K562 (cell line): ENCODE measurements around the gene WNT7B. TPM values are rescaled to one million over a fixed set of nuclear protein-coding genes. Genes with fewer than 3 reads are reported as not detected.

Experiments used
- ATAC-seq: fragments of 200-7000 bp; cut with Tn5 transposase; 3 replicates; pipeline ENCODE4 v1.9.1; 2020; ENCODE audit warnings: moderate library complexity
- BruUV-seq: library from RNA; stranded (reverse); fragments of 400-500 nt; replicated peaks from 2 replicates; lab custom pipeline; 2021; lab: Mats Ljungman, UMichigan
- CTCF ChIA-PET: fragments of 300-600 bp; formaldehyde crosslinking; extraction: SDS; loops from one replicate; lab custom pipeline; 2021; ENCODE audit warnings: low intra/inter-chr PET ratio; lab: Yijun Ruan, JAX
- POLR2A ChIA-PET: fragments of 300-600, 350-650 bp; sonication (Branson Sonifier 250); formaldehyde crosslinking; extraction: SDS; loops from one replicate; lab custom pipeline; 2021; ENCODE audit warnings: antibody characterized with exemption, inconsistent platforms; lab: Yijun Ruan, JAX
- DNase-seq, 4 experiments: peaks; one replicate each; pipeline versions ENCODE4 v3.0.0 to v3.0.0-alpha.2; 2011 to 2018; ENCODE audit warnings: low spot score in 3 of 4, mixed read lengths in 3 of 4; ENCODE audit errors: extremely low read depth in 1 of 4
- FAIRE-seq: peaks from 2 replicates; lab custom pipeline; 2011; peaks lifted over from hg19 to GRCh38; lab: Jason Lieb, UNC
- H2AFZ ChIP-seq: 2 replicates; pipeline ENCODE4 v1.6.0; 2011; ENCODE audit warnings: low read depth, low read length, control low read depth, inconsistent platforms
- H3K27ac ChIP-seq: fragments of 200-600 bp; 3 replicates; pipeline ENCODE4 v1.8.0; 2011; ENCODE audit warnings: low read depth, mild to moderate bottlenecking, control low read depth, inconsistent platforms, low read length, moderate library complexity, mixed read lengths; ENCODE audit errors: extremely low read depth
- H3K27me3 ChIP-seq, 2 experiments: fragments of 300-600 bp in 1 of 2; 2 replicates in 1 of 2; 3 replicates in 1 of 2; pipeline versions ENCODE4 v1.6.0 to v1.8.0; 2011; ENCODE audit warnings: inconsistent platforms in 2 of 2, low read length in 2 of 2, mild to moderate bottlenecking in 1 of 2, mixed read lengths in 1 of 2, moderate library complexity in 1 of 2; ENCODE audit not compliant: control insufficient read depth in 2 of 2, insufficient read depth in 2 of 2
- H3K36me3 ChIP-seq: fragments of 300-600 bp; 3 replicates; pipeline ENCODE4 v1.8.0; 2011; ENCODE audit warnings: mild to moderate bottlenecking, low read length, inconsistent platforms; ENCODE audit not compliant: control insufficient read depth, insufficient read depth
- H3K4me1 ChIP-seq, 2 experiments: fragments of 200-600 bp in 1 of 2; replicated peaks in 1 of 2; 2 replicates in 1 of 2; 3 replicates in 1 of 2; pipeline versions ENCODE4 v1.5.1 to v1.8.0; 2011; ENCODE audit warnings: inconsistent platforms in 2 of 2, low read length in 2 of 2, mild to moderate bottlenecking in 1 of 2, mixed read lengths in 1 of 2, moderate library complexity in 1 of 2; ENCODE audit not compliant: control insufficient read depth in 2 of 2, insufficient read depth in 2 of 2
- H3K4me2 ChIP-seq: 2 replicates; pipeline ENCODE4 v1.6.1; 2011; ENCODE audit warnings: low read length, control low read depth, inconsistent platforms, mixed read lengths; ENCODE audit not compliant: insufficient read depth
- H3K4me3 ChIP-seq: fragments of 200-600 bp; sonication (generic), shearing (Covaris generic); 2 replicates; pipeline ENCODE4 v1.5.1; 2016; ENCODE audit warnings: control low read depth, inconsistent platforms
- H3K79me2 ChIP-seq: fragments of 200-600 bp; 3 replicates; pipeline ENCODE4 v1.8.0; 2011; ENCODE audit warnings: low read length, inconsistent platforms; ENCODE audit not compliant: control insufficient read depth, insufficient read depth
- H3K9ac ChIP-seq, 2 experiments: 2 replicates each; pipeline versions ENCODE4 v1.6.0 to v1.6.1; 2011; ENCODE audit warnings: low read depth in 2 of 2, low read length in 2 of 2, control low read depth in 1 of 2, inconsistent platforms in 1 of 2, mild to moderate bottlenecking in 1 of 2, mixed read lengths in 1 of 2; ENCODE audit not compliant: insufficient read depth in 1 of 2
- H3K9me1 ChIP-seq: one replicate; pipeline ENCODE4 v1.6.0; 2011; ENCODE audit warnings: inconsistent platforms, mild to moderate bottlenecking, low read length, moderate library complexity; ENCODE audit not compliant: control insufficient read depth, insufficient read depth
- H3K9me3 ChIP-seq: replicated peaks from 2 replicates; pipeline ENCODE4 v1.5.1; 2011; ENCODE audit warnings: low read depth, low read length, inconsistent platforms; ENCODE audit not compliant: control insufficient read depth, insufficient read depth
- H4K20me1 ChIP-seq: replicated peaks from 2 replicates; pipeline ENCODE4 v1.6.1; 2011; ENCODE audit warnings: low read length, inconsistent platforms, mixed read lengths; ENCODE audit not compliant: control insufficient read depth, insufficient read depth
- BRF1 ChIP-seq: IDR thresholded peaks from 3 replicates; pipeline ENCODE4 v1.6.1; 2011; ENCODE audit warnings: borderline replicate concordance, mild to moderate bottlenecking; ENCODE audit not compliant: insufficient read length; ENCODE audit errors: extremely low read depth
- HMG20A ChIP-seq: fragments of 450-650 bp; formaldehyde crosslinking; conservative IDR thresholded peaks from 2 replicates; pipeline ENCODE4 v1.4.0; 2020; ENCODE audit warnings: mild to moderate bottlenecking, mixed read lengths
- KDM5B ChIP-seq: fragments of 200-600 bp; sonication (generic); IDR thresholded peaks from 2 replicates; pipeline ENCODE4 v1.6.1; 2012; ENCODE audit warnings: low read depth, mild to moderate bottlenecking, moderate library complexity, low read length, control low read depth, inconsistent platforms; ENCODE audit not compliant: insufficient replicate concordance
- NEUROD1 ChIP-seq: fragments of 150-350 bp; IDR thresholded peaks from 2 replicates; pipeline ENCODE4 v1.6.1; 2014; ENCODE audit warnings: borderline replicate concordance, low read length, low read depth; ENCODE audit not compliant: partially characterized antibody
- REST ChIP-seq, 2 experiments: fragments of 450-650 bp; formaldehyde crosslinking in 1 of 2; IDR thresholded peaks; 2 replicates each; pipeline versions ENCODE4 v1.4.0 to v1.6.1; 2014 to 2020; ENCODE audit warnings: mild to moderate bottlenecking in 2 of 2, borderline replicate concordance in 1 of 2, low read depth in 1 of 2
- WGBS: fragments of 100-300 bp; shearing (Covaris generic); methylation state at CpG from one replicate; pipeline ENCODE4 v1.1.6; 2016; ENCODE audit warnings: low coverage, mixed read lengths; ENCODE audit not compliant: insufficient coverage; ENCODE audit errors: missing lambda C conversion rate; 5-methylcytosine and 5-hydroxymethylcytosine counted together
- in situ Hi-C: fragments of 300-500 bp; cut with MboI; formaldehyde crosslinking; loops from 4 replicates; pipeline ENCODE4 v1.15.0; 2018; ENCODE audit warnings: inconsistent platforms, mixed read lengths
- intact Hi-C: fragments of 100-400 bp; cut with micrococcal nuclease; formaldehyde crosslinking; loops from 2 replicates; pipeline ENCODE4 v1.14.2; 2022
- polyA plus RNA-seq, 8 experiments: library from polyadenylated mRNA; depleted of rRNA in 4 of 8; stranded (reverse) in 5 of 8; unstranded in 3 of 8; fragments of >200 nt; fragmentation: Nextera tagmentation in 2 of 8; fragmentation: Illumina TruSeq in 1 of 8; extraction: Ambion mirVana in 2 of 8; extraction: Trizol in 1 of 8; gene quantifications; 2 replicates each; pipeline versions ENCODE4 v1.2.1 to v1.2.3, GENCODE V29; 2011 to 2014; ENCODE audit warnings: inconsistent platforms in 1 of 8, missing spikeins in 1 of 8
- total RNA-seq, 7 experiments: library from RNA; depleted of rRNA in 6 of 7; stranded (reverse); fragments of >200 nt in 6 of 7; fragmentation: Illumina TruSeq in 2 of 7; extraction: Trizol in 2 of 7; gene quantifications; 2 replicates each; pipeline versions ENCODE4 v1.2.1 to v1.2.3, GENCODE V29; 2011 to 2021; ENCODE audit warnings: low replicate concordance in 1 of 7

The WNT7B gene
- total and polyA plus RNA-seq, 9 of the 15 experiments (the other 6 are each of a cell fraction or from before 2014, with no cell fraction given), result not detected

DNA sequence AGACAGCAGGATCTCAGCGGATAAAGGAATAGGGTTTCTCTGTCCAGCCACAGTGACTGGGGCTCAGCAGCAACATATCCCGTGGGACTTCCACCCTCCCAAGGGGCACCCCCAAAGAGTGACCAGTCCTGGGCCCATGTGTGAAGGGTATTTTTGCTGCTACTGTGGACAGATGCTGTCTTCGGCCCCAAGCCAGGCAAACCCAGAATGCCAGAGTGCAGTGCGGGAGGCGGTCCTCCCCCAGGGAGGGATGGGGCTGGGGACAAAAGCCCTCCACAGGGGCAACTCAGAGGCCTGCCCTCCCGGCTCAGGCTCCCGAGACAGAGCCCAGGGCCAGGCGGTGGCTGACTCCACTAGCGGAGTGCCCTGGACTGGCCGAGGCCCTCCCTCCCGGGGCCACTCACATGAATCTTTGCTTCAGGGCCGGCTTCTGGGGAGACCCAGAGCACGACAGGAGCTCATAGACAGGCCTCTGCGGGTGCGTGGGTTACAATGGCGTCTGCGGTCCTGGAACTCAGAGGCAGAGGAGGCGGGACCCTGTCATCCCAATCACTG is 34.7 kb upstream of the WNT7B start:
- Histone ChIP-seq H3K4me1 (peaks cover 14 to 50% of the 10 kb centered on the region in 2 experiments; a peak in 4 of 5 replicates), H3K4me3 (no peak overlapping the region), H3K27ac (no peak overlapping the region), H3K27me3 (no peaks in the 10 kb centered on the region), H3K9ac (no peak overlapping the region), H3K9me3 (no peaks in the 10 kb centered on the region), H4K20me1 (no peaks in the 10 kb centered on the region), H2AFZ (no peak overlapping the region), H3K4me2 (no peak overlapping the region), H3K9me1 (no peaks in the 10 kb centered on the region), H3K36me3 (no peaks in the 10 kb centered on the region), H3K79me2 (no peaks in the 10 kb centered on the region)
- ChIA-PET CTCF (interaction anchor here (0.7 kb wide), 1 partner anchor 462 kb away, joined by 3 read pairs; no protein-coding TSS in a partner anchor), POLR2A (no interaction called here)
- intact Hi-C loops, result no loop called here
- ATAC-seq (no peak), FAIRE-seq (no peak), DNase-seq (no peak)
- in situ Hi-C loops, result loop anchor here (25.0 kb wide), 1 partner anchor 301 kb away; no protein-coding TSS in a partner anchor
- WGBS, result 64% methylated on average over 13 of the region's 18 CpGs
- no TSS peak for BruUV-seq
- TF ChIP-seq NEUROD1, result no peak
- peak; percentile 17 for TF ChIP-seq KDM5B

DNA sequence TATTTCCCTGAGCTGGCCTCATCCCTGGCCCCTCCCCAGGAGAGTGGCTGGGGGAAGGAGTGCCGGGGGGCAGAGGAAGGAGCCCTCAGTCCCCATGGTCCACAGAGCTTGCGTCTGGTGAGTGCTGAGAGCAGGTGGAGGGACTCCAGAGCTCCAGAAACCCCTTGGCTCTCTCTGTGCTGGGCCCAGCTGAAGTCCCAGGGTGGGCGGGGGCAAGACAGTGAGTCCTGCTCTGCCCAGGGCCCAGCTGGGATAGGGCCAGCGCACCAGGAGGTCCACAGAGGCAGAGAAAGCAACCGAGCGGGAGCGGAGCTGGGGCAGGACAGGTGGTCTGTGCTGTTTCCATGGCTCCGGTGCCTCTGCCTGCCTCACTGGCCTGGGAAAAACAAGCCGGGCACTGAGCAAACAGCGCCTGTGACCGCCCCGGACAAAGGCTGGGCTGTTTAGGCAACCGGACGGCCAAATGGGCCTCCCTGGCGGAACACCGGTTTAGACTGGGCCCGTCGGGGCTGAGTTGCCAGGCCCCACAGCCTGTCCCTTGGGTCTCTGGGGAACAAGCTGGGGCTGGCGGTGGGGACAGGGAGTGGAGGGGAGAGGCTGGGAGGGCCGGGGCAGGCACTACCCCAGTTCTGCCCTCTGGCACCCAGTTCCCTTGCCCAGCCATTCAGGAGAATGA is 34.1 kb upstream of the WNT7B start:
- Histone ChIP-seq H2AFZ (no peak overlapping the region), H3K27ac (no peak overlapping the region), H3K27me3 (no peaks in the 10 kb centered on the region), H3K36me3 (no peaks in the 10 kb centered on the region), H3K9ac (no peak overlapping the region; a peak in 1 of 4 replicates), H3K79me2 (no peaks in the 10 kb centered on the region), H4K20me1 (no peaks in the 10 kb centered on the region), H3K9me1 (no peaks in the 10 kb centered on the region), H3K4me2 (no peak overlapping the region), H3K4me1 (peaks cover 14 to 56% of the 10 kb centered on the region in 2 experiments; a peak in 4 of 5 replicates), H3K9me3 (no peaks in the 10 kb centered on the region), H3K4me3 (no peak overlapping the region)
- WGBS, result 85% methylated on average over 11 of the region's 20 CpGs
- intact Hi-C loops, result no loop called here
- CTCF ChIA-PET, result no interaction called here
- POLR2A ChIA-PET, result no interaction called here
- no peak for DNase-seq
- no peak for FAIRE-seq
- in situ Hi-C loops, result loop anchor here (25.0 kb wide), 1 partner anchor 301 kb away; no protein-coding TSS in a partner anchor
- no peak for ATAC-seq
- no TSS peak for BruUV-seq
- TF ChIP-seq REST (IDR thresholded peaks at IDR 0.05; ENCODE audit: borderline replicate concordance) (no peak), REST (CRISPR knock-in tag; IDR thresholded peaks at IDR 0.05; ENCODE audit: low read depth) (no peak), BRF1 (no peak), HMG20A (CRISPR knock-in tag) (no peak)
